Breast epithelium (tissue), 3 donors: ENCODE data around the gene GYG1.

Source experiments
- CTCF ChIP-seq, 3 donors: fragments of 450-650 bp; IDR thresholded peaks; one replicate each; pipeline ENCODE4 v1.5.1; 2016 to 2017; ENCODE audit warnings: antibody characterized with exemption in 3 of 3, mild to moderate bottlenecking in 3 of 3, moderate library complexity in 3 of 3
- POLR2AphosphoS5 ChIP-seq, 3 donors: sonication (generic); formaldehyde crosslinking; IDR thresholded peaks; one replicate each; pipeline ENCODE4 v1.6.1; 2017; ENCODE audit warnings: antibody characterized with exemption in 3 of 3

DNA sequence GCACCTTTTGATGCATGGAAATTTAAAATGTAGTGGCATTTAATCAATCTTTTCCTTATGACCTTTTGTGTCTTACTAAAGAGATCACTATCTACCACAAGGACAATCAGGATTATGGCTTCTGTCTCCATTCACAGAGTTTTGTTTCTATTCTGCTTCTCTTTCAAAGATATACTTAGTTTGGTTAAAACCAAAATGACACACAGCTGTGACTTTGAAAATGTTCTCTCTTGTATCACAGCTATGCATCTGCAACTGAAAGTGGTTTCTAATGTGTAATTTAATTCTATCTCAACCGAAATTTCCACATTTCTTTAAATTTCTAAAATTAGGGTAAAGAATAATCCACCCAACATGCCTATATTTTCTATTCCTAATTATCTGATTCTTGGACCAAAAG lies 67.3 kb downstream of the GYG1 start:
- TF ChIP-seq CTCF (IDR thresholded peaks at IDR 0.05) (no peak), POLR2AphosphoS5 (IDR thresholded peaks at IDR 0.05) (no peak)
